Measurements from ENCODE around the gene GABBR2.

The GABBR2 gene

GRCh38 chr9:98383758-98384157 is 325.0 kb downstream of the GABBR2 start:
- no peak for DNase-seq

DNA sequence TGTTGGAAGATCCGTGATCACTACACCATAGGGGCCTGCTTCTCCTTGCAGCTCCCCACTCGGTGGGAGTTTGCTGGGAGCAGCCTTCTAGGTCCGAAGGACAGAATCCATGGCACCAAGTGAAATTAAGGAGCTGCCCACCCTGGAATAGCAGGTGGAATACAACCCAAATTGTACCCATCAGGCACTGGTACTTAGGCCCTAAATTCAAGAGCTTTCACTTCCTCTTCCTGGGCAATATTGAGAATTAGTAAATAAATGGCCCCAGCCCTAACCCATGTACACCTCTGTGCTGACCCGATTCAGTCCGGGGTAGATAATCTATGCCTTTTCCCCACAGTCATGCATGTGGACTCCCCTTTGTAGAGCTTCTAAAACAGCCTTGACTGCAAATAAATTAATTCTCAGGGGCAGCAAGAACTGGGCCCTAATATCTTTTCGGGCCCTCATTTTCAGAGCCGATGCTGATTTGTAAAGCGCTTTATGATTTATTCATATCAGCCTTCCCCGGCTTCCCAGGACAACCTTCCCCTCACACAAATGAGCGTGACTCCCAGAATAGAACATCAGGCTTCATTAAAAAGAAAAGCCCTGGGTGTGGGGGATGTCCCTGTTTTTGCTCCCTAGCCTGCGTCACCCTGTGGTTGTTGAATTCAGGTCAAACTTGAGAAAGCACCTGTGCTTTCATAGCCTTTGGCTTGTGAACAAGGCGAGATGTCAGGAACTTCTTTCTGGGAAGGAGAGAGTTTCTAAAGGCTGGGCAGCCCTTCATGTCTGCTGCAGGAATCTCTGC is 327.2 kb downstream of the GABBR2 start:
- DNase-seq: no peak

- no peak for DNase-seq
Measured at GRCh38 chr9:98380065-98380681, 328.6 kb downstream of the GABBR2 start.

- DNase-seq: no peak
Measured at GRCh38 chr9:98379572-98379971, 329.2 kb downstream of the GABBR2 start.

- no peak for DNase-seq
Measured at GRCh38 chr9:98378794-98379193, 329.9 kb downstream of the GABBR2 start.

- no peak for DNase-seq
Measured at GRCh38 chr9:98378206-98378780, 330.4 kb downstream of the GABBR2 start.

DNA sequence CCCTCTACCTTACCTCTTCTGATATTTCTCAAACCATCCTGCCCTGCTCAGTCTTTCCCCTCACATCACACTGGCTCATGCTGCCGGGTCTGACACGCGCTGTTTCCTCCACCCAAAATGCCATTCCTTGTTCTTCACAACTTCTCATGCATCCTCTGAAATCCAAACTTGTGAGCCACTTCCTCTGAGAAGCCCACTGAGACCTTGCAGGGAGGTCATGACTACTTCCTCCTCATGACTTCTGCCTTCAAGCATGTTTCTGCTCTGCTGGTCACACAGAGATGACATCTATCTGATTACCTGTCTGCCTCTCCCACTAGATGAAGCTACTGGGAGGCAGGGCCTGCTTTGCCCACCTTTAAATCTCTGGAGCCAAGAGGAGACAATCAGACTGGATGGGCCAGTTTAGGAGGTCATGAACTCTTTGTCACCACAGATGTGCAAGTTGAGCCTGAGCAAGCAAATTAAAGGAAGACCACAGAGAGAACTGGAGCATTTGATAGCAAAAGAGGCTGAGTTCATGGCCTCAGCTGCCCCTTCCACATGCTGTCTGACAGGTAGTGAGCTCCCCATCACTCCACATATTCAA is 333.5 kb downstream of the GABBR2 start:
- no peak for DNase-seq

- DNase-seq: no peak
Measured at GRCh38 chr9:98374385-98375051, 334.2 kb downstream of the GABBR2 start.

GRCh38 chr9:98373609-98374008 is 335.1 kb downstream of the GABBR2 start:
- DNase-seq: no peak

- no peak for DNase-seq
Measured at GRCh38 chr9:98372077-98372836, 336.5 kb downstream of the GABBR2 start.

- no peak for DNase-seq
Measured at GRCh38 chr9:98370976-98371315, 337.8 kb downstream of the GABBR2 start.

DNA sequence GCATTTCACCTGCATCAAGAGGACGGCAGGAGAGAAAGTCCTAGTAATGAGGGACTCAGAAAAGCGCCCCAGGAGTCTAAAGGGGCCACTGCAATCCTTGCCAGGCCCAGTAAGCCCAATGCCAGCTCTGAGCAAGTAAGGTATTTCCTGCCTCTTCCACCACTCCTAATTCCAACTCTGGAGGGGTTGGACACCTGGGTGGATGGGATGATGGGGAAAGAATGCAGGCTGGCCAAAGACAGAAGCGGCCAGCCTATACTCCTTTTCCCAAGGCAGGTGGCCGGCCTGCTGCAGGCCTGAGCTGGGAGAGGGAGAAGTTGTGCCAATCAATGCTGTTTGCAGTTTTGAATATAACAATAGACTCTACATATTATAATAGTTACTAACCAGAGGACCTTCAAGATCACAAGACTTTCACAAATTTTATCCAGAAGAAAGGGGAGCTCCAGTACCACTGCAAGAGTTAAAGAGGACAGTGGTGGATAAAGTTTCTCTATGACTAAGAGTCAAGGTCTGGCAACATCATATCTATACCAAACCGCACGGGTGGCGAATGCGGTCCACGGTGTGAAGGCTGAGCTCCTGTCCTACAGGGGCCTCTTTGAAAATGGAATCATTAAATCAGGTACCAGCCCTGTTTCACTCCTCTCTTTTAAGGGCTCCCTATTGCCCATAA is 338.3 kb downstream of the GABBR2 start:
- DNase-seq: no peak

DNA sequence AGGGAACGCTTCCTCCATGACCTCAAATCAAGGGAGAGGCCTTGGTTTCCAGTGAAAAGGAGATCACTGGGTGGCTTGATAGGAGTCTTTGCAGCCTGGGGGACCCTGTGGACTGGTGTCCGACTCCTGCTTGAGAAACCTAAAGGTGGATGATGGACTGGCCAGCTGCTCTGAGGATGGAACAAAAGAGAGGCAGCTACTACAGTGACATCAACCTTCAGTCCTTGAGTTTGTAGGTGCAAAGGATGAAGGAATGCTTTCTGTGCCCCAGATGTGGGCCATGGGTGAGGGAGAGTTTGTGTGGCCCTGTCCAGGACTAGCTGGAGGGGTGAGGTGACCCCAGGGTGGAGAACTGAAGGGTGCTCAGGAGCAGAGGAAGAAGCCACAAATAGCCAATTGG is 338.8 kb downstream of the GABBR2 start:
- DNase-seq: no peak

- DNase-seq: no peak
Measured at GRCh38 chr9:98369471-98369870, 339.3 kb downstream of the GABBR2 start.

DNA sequence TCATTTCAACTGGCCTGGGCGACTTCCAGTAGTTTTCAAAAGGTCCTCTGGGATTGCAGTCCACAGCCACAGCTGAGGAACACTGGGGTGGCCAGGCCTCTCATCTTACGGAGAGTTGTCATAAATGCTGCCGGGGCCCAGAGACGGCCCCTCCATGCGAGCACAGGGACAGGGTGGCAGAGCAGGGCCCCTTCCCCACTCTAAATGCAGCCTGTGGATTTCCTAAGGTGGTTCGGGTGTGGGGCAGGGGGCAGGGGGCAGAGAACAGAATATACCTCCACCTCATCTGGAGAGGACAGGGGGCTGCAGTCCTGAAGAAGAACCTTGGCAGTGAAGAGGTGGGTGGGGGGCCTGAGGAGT is 339.7 kb downstream of the GABBR2 start:
- no peak for DNase-seq

DNA sequence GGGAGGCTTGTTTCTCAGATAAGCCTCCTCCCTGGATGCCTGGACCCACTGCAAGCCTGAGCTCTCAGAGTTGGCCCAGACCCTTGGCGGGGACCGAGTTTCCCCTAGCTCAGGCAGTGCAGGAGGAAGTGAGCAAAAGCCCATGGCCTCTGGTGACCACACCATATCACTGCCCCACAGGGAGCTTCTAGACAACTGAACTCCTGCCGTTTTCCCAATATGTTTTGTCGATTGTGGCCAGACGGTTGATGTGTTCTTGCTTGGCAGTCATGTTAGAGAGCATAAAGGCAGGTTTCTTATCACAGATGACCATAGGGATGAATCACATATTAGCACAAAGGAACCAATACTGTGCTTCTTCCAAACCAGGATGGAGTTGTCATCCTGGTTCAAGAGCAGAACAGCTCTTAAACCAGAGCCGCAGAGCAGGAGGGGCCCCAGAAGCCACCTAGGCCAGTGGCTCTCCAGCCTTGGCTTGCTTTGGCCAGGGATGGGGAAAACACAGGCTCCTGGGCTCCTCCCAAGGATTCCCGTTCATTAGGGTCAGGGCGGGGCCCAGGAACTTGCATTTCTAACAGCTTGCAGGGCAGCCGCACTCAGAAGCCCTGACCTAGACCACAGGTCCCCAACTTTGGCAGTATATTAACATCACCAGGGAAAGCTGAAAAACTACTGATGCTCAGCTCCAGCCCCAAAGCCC is 340.2 kb downstream of the GABBR2 start:
- DNase-seq: no peak

- DNase-seq: no peak
Measured at GRCh38 chr9:98367923-98368322, 340.8 kb downstream of the GABBR2 start.

DNA sequence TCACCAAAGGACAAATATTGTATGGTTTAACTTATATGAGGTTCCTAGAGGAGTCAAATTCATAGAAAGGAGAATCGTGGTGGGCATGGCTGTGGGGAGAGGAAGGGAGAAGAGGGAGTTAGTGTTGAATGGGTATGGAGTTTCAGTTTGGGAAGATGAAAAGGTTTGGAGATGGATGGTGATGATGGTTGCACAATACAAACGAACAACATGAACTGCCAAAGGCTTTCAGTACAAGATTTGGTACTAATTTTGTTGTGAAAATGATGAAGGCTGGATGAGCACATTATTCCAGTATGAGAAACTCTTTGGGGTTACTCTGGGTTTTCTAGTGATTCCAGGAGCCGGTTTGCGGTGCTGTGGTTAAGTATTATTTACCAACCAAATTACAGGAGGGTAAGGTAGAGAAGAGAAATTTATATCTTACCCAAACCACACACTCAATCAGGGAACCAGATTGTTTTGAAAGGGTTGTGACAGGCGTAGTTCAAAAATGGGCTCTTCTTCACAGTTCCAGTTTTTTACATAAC is 341.3 kb downstream of the GABBR2 start:
- no peak for DNase-seq

DNA sequence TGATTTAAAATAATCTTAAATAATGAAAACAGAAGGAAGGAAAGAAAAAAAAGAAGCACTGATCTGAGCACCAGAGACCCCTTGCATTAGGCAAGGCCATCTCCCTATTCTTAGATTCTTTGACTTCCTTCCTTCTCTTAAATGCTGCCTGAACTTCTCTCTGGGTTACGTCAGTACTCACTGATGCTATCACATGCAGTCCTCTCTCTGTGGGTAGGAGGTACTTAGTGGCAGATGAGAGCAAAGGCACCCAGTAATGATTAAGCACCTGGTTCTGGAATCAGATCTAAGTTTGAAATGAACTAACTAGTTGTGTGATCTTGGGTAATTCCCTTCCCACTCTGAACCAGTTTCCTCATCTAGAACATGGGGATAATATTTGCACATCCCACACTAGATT is 343.0 kb downstream of the GABBR2 start:
- DNase-seq: no peak

DNA sequence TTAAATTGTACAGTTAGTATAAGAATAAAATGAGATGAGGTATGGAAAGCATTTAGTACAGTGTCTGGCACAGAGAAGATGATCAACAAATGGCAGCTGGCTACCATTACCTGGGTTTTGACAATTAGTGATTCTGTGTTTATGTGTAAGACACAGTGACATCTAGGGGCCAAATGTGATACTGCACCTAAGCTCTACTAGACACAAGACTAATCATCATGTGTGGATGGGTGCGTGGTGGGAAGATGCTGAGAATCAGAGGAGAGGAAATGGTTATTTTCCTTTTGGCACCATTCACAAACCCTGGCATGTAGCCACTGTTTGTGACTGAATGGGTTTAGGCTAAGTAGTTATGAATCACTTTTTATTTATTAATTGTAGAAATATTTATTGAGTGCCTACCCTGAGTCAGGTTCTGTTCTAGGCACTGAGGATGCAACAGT is 343.5 kb downstream of the GABBR2 start:
- no peak for DNase-seq

DNA sequence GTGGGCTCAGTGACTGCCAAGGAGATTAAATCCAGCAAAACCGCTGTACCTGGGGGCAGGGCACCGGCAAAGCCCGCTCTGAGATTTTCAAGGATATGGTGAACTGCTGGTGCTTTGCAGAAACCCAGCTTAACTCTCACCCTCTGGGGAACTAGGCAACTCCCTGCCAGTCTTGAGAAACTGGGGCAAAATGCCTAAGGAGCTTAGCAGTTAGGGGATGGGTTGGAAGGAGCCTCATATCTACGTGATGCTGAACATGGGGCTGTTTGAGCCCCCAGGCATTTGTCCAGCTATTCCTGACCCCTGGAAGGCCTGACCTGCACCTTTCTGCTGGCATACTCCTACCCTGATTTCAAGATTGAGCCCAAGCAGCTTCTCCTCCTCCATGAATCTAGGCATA is 344.6 kb downstream of the GABBR2 start:
- no peak for DNase-seq

Data from stimulated activated CD4-positive, alpha-beta T cell treated with anti-CD3 and anti-CD28 coated beads, Interleukin-4, amount 100 ng/mL, for 4 hours (primary cell).